ENCODE measurements around the gene CTDSPL.

GRCh38 chr3:37825744-37826400 is 35.8 kb upstream of the CTDSPL start:
- TF ChIP-seq EZH2 (IDR thresholded peaks at IDR 0.05; ENCODE audit: borderline replicate concordance) (no peak), CTCF (IDR thresholded peaks at IDR 0.05; ENCODE audit: poor library complexity) (no peak)
